Lower leg skin (tissue), 4 donors: ENCODE data around the gene GRIK3. TPM values are rescaled to one million over a fixed set of nuclear protein-coding genes. Genes with fewer than 3 reads are reported as not detected.

Experiments
- DNase-seq, 2 donors: peaks; one replicate each; pipeline ENCODE4 v3.0.0-alpha.2; 2019; ENCODE audit warnings: low spot score in 2 of 2
- H3K4me3 ChIP-seq: fragments of 200-600 bp; sonication (generic); 2 replicates; pipeline ENCODE4 v1.5.1; 2017; ENCODE audit warnings: mild to moderate bottlenecking, low read depth; ENCODE audit not compliant: poor library complexity, severe bottlenecking
- POLR2A ChIP-seq, 2 donors: fragments of 450-650 bp; IDR thresholded peaks; one replicate each; pipeline ENCODE4 v1.6.1; 2016 to 2017; ENCODE audit warnings: antibody characterized with exemption in 2 of 2, mild to moderate bottlenecking in 1 of 2, moderate library complexity in 1 of 2
- WGBS, 2 donors: methylation state at CpG; one replicate each; pipeline ENCODE4 v1.1.5; 2018; 5-methylcytosine and 5-hydroxymethylcytosine counted together
- intact Hi-C: fragments of 100-400 bp; cut with DNase I; formaldehyde crosslinking; loops from one replicate; pipeline ENCODE4 v1.15.0; 2023; ENCODE audit warnings: low total_unique reads
- total RNA-seq, 4 donors: library from RNA; depleted of rRNA; stranded (reverse); fragments of >200 nt; gene quantifications; one replicate each; pipeline ENCODE4 v1.1.0, GENCODE V29; 2016
- TF ChIP-seq, protein P1 (sequence below), 3 donors: fragments of 450-650 bp; IDR thresholded peaks; one replicate each; pipeline ENCODE4 v1.5.1; 2016; ENCODE audit warnings: antibody characterized with exemption in 3 of 3, mild to moderate bottlenecking in 3 of 3, moderate library complexity in 2 of 3

GRIK3 gene
- total RNA-seq, 4 donors from 2014 or later, result 0.04 to 0.36 (median 0.19) TPM

DNA sequence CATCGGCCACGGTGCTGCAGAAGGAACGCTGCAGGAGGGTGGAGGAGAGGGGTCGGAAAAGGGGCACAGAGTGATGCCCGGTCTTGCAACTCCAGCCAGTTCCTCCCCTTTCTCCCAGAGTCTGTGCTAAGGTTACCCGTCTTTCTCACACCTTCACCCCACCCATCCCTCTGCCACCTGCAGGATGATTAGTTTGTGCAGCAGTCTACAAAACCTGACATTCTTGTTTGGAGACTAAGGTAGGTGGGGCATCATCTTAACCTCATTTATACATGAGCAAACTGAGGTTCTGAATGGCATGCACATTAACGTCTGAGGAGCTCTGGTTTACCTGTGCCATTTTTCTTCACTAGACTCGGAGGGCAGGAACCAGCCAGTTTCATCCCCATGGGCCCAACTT, 232.3 kb downstream of the GRIK3 start:
- intact Hi-C loops, result no loop called here
- TF ChIP-seq, protein P1, sequence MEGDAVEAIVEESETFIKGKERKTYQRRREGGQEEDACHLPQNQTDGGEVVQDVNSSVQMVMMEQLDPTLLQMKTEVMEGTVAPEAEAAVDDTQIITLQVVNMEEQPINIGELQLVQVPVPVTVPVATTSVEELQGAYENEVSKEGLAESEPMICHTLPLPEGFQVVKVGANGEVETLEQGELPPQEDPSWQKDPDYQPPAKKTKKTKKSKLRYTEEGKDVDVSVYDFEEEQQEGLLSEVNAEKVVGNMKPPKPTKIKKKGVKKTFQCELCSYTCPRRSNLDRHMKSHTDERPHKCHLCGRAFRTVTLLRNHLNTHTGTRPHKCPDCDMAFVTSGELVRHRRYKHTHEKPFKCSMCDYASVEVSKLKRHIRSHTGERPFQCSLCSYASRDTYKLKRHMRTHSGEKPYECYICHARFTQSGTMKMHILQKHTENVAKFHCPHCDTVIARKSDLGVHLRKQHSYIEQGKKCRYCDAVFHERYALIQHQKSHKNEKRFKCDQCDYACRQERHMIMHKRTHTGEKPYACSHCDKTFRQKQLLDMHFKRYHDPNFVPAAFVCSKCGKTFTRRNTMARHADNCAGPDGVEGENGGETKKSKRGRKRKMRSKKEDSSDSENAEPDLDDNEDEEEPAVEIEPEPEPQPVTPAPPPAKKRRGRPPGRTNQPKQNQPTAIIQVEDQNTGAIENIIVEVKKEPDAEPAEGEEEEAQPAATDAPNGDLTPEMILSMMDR (IDR thresholded peaks at IDR 0.05), result no peak
- no peak for TF ChIP-seq POLR2A (IDR thresholded peaks at IDR 0.05)
- no peak overlapping the region for H3K4me3 ChIP-seq
- WGBS, 2 donors, result 62 to 72% methylated on average over 8 of the region's 8 CpGs
- DNase-seq, result no peak

DNA sequence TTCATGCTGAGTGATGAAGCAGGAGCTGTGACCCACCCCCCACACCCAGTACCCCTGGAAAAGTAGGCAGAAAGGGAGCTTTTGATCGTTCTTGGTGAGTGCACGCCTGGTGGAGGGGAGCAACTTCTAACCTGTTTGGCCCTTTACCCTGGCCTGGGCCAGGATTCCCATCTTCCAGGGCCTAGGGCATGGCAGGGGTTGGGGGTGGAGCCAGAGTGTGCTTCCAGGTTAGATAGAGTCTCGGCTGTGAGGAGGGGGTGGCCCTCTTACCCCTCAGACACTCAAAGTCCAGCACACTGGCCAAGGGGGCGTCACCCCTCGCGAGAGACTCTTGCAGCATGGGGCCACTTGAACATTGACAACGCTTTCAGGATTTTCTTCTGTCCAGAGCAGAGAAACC, 236.6 kb downstream of the GRIK3 start:
- intact Hi-C loops, result no loop called here
- H3K4me3 ChIP-seq, result no peak overlapping the region
- DNase-seq, result no peak
- 66 to 71% methylated on average over 7 of the region's 7 CpGs for WGBS, 2 donors
- TF ChIP-seq POLR2A (IDR thresholded peaks at IDR 0.05), result no peak
- TF ChIP-seq, protein P1 (IDR thresholded peaks at IDR 0.05), result no peak

- TF ChIP-seq, protein P1 (IDR thresholded peaks at IDR 0.05), result no peak
- no peak for TF ChIP-seq POLR2A (IDR thresholded peaks at IDR 0.05)
- intact Hi-C loops, result no loop called here
- WGBS, 2 donors, result 67 to 69% methylated on average over 4 to 5 of the region's 5 CpGs
- H3K4me3 ChIP-seq, result no peak overlapping the region
- DNase-seq, result no peak
Observed at GRCh38 chr1:36796733-36797132, 237.6 kb downstream of the GRIK3 start.

GRCh38 chr1:36796106-36796590, 238.2 kb downstream of the GRIK3 start:
- WGBS, 2 donors, result 63 to 64% methylated on average over 5 of the region's 5 CpGs

DNA sequence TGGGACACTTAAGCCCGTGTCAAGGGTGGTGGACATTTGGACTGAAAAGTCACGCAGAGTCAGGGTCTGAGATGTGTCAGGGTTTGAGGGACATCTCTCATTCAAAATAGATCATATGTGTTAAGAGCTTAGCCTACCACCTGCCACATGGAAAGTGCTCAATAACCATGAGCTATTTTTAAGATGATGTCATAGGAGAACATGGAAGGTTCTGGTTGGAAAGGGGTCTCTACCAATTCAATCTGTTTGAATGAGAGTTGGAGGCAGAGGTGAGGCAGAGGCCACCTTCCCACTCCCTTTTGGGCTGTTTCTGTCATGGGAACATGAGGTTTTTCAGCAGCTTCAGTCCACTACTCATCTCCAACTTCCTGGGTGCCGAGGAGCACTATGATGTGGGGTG, 239.9 kb downstream of the GRIK3 start:
- TF ChIP-seq, protein P1 (IDR thresholded peaks at IDR 0.05), result no peak
- TF ChIP-seq POLR2A (IDR thresholded peaks at IDR 0.05), result no peak
- 84 to 86% methylated on average over 3 of the region's 3 CpGs for WGBS, 2 donors
- intact Hi-C loops, result no loop called here
- DNase-seq, result no peak
- H3K4me3 ChIP-seq, result no peak overlapping the region

More at GRCh38 chr1:36796106-36796590, 238.2 kb downstream of the GRIK3 start:
- no peak for TF ChIP-seq POLR2A (IDR thresholded peaks at IDR 0.05)
- TF ChIP-seq, protein P1 (IDR thresholded peaks at IDR 0.05), result no peak
- H3K4me3 ChIP-seq, result no peak overlapping the region
- DNase-seq, result no peak
- intact Hi-C loops, result no loop called here

DNA sequence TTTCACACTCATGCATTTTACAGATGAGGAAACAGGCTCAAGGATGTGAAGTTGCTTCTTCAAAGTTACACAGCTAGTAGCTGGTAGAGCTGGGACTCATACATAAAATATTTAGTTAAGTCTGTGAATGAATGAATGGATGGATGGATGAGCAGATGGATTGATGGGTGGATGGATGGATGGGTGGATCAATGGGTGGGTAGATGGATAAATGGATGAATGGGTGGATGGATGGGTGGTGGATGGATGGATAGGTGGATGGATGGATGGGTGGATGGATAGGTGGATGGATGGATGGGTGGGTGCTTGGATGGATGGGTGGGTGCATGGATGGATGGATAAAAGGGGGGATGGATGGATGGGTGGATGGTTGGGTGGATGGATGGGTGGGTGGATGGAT, 240.9 kb downstream of the GRIK3 start:
- intact Hi-C loops, result no loop called here
- no peak for DNase-seq
- H3K4me3 ChIP-seq, result no peak overlapping the region
- TF ChIP-seq, protein P1 (IDR thresholded peaks at IDR 0.05), result no peak
- TF ChIP-seq POLR2A (IDR thresholded peaks at IDR 0.05), result no peak
